OCI-LY1 (cell line): ENCODE results near the gene CHD5.

Experiments used
- EZH2 ChIP-seq: fragments of 200-600 bp; sonication (generic), shearing (Covaris generic); IDR thresholded peaks from 2 replicates; pipeline ENCODE4 v1.8.0; 2017; ENCODE audit warnings: borderline replicate concordance, mixed run types, mild to moderate bottlenecking, antibody characterized with exemption, low read length, moderate library complexity, mixed read lengths
- TF ChIP-seq, protein P1 (sequence below): fragments of 200-600 bp; sonication (generic), shearing (Covaris generic); IDR thresholded peaks from 2 replicates; pipeline ENCODE4 v1.5.1; 2017; ENCODE audit warnings: mild to moderate bottlenecking, antibody characterized with exemption, low read length, moderate library complexity, mixed read lengths

DNA sequence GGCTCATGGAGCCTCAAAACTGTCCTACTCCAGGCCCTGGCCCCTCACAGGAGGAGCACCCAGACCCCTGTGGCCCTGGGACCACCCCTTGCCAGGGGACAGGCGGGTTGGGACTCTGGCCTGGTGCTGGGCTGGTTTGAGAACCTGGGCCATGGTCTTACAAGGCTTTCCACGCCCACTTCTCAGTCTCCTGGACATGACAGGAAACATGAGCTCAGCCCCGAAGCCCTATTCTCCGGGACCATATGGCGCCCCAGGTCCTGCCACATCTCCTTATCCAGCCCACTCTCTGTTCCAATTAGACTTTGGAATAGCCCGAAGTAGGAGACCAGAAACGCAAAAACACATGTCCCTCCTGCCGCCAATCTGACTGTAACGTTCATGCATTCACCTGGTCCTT, 86.5 kb downstream of the CHD5 start:
- TF ChIP-seq EZH2, result no peak
- TF ChIP-seq, protein P1, sequence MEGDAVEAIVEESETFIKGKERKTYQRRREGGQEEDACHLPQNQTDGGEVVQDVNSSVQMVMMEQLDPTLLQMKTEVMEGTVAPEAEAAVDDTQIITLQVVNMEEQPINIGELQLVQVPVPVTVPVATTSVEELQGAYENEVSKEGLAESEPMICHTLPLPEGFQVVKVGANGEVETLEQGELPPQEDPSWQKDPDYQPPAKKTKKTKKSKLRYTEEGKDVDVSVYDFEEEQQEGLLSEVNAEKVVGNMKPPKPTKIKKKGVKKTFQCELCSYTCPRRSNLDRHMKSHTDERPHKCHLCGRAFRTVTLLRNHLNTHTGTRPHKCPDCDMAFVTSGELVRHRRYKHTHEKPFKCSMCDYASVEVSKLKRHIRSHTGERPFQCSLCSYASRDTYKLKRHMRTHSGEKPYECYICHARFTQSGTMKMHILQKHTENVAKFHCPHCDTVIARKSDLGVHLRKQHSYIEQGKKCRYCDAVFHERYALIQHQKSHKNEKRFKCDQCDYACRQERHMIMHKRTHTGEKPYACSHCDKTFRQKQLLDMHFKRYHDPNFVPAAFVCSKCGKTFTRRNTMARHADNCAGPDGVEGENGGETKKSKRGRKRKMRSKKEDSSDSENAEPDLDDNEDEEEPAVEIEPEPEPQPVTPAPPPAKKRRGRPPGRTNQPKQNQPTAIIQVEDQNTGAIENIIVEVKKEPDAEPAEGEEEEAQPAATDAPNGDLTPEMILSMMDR, result no peak
